NT2/D1 (cell line): Measurements from ENCODE around the gene GNE.
A peak's percentile ranks its signal among the peaks of the same experiment; 100 is the strongest.

ENCODE experiments used
- DNase-seq: peaks from one replicate; pipeline ENCODE4 v3.0.0-alpha.2; 2011; ENCODE audit warnings: low read depth, low spot score
- H3K27me3 ChIP-seq: 2 replicates; pipeline ENCODE4 v1.6.0; 2011; ENCODE audit warnings: mild to moderate bottlenecking; ENCODE audit not compliant: insufficient read length, insufficient read depth
- H3K36me3 ChIP-seq: 2 replicates; pipeline ENCODE4 v1.6.1; 2011; ENCODE audit warnings: mild to moderate bottlenecking, low read length, mixed read lengths; ENCODE audit not compliant: insufficient read depth, insufficient read length
- H3K4me1 ChIP-seq: 2 replicates; pipeline ENCODE4 v1.5.1; 2011; ENCODE audit not compliant: insufficient read depth, insufficient read length
- H3K4me3 ChIP-seq: 2 replicates; pipeline ENCODE4 v1.5.1; 2011; ENCODE audit warnings: low read depth; ENCODE audit not compliant: insufficient read length
- H3K9ac ChIP-seq: 2 replicates; pipeline ENCODE4 v1.6.0; 2011; ENCODE audit warnings: low read depth; ENCODE audit not compliant: insufficient read length
- H3K9me3 ChIP-seq: 2 replicates; pipeline ENCODE4 v1.5.1; 2011; ENCODE audit warnings: mild to moderate bottlenecking, low read length; ENCODE audit not compliant: insufficient read depth
- SUZ12 ChIP-seq: IDR thresholded peaks from 2 replicates; pipeline ENCODE4 v1.6.1; 2011; ENCODE audit not compliant: insufficient read length, insufficient read depth; ENCODE audit errors: extremely low read depth
- YY1 ChIP-seq: IDR thresholded peaks from 2 replicates; pipeline ENCODE4 v1.6.1; 2011; ENCODE audit not compliant: insufficient read length, insufficient read depth
- ZNF274 ChIP-seq: IDR thresholded peaks from 2 replicates; pipeline ENCODE4 v1.6.1; 2011; ENCODE audit warnings: mild to moderate bottlenecking, low read depth, low read length

GNE gene

GRCh38 chr9:36174731-36175130, 83.5 kb downstream of the GNE start:
- peaks cover 6% of the 10 kb centered on the region for H3K4me1 ChIP-seq
- DNase-seq = no peak
- H3K9ac ChIP-seq = no peak overlapping the region
- no peak overlapping the region for H3K4me3 ChIP-seq
- no peak for TF ChIP-seq ZNF274
- no peak for TF ChIP-seq YY1
- no peak for TF ChIP-seq SUZ12
- H3K9me3 ChIP-seq = no peaks in the 10 kb centered on the region
- H3K27me3 ChIP-seq = no peaks in the 10 kb centered on the region
- H3K36me3 ChIP-seq = peaks cover 6% of the 10 kb centered on the region

GRCh38 chr9:36174271-36174670, 84.0 kb downstream of the GNE start:
- Histone ChIP-seq H3K9me3 (no peaks in the 10 kb centered on the region), H3K27me3 (no peaks in the 10 kb centered on the region), H3K9ac (no peak overlapping the region), H3K36me3 (peaks cover 8% of the 10 kb centered on the region), H3K4me3 (no peak overlapping the region), H3K4me1 (peaks cover 6% of the 10 kb centered on the region)
- DNase-seq = no peak
- TF ChIP-seq ZNF274 (no peak), YY1 (no peak), SUZ12 (no peak)

- no peaks in the 10 kb centered on the region for H3K27me3 ChIP-seq
- no peaks in the 10 kb centered on the region for H3K9me3 ChIP-seq
- H3K9ac ChIP-seq = no peak overlapping the region
- TF ChIP-seq ZNF274 (no peak), YY1 (no peak), SUZ12 (no peak)
- DNase-seq = no peak
- peaks cover 6% of the 10 kb centered on the region for H3K4me1 ChIP-seq
- H3K36me3 ChIP-seq = peaks cover 8% of the 10 kb centered on the region
- H3K4me3 ChIP-seq = no peak overlapping the region
Measured at GRCh38 chr9:36173861-36174260, 84.4 kb downstream of the GNE start.

GRCh38 chr9:36170531-36170930, 87.7 kb downstream of the GNE start:
- H3K4me3 ChIP-seq = no peak overlapping the region
- no peak overlapping the region for H3K9ac ChIP-seq
- no peak for TF ChIP-seq YY1
- no peak for TF ChIP-seq ZNF274
- no peak for TF ChIP-seq SUZ12
- no peak for DNase-seq
- no peaks in the 10 kb centered on the region for H3K27me3 ChIP-seq
- peaks cover 8% of the 10 kb centered on the region for H3K36me3 ChIP-seq
- no peaks in the 10 kb centered on the region for H3K9me3 ChIP-seq
- peaks cover 8% of the 10 kb centered on the region for H3K4me1 ChIP-seq

- Histone ChIP-seq H3K36me3 (peaks cover 8% of the 10 kb centered on the region), H3K27me3 (no peaks in the 10 kb centered on the region), H3K4me3 (no peak overlapping the region), H3K4me1 (peaks cover 7% of the 10 kb centered on the region), H3K9ac (no peak overlapping the region), H3K9me3 (no peaks in the 10 kb centered on the region)
- no peak for TF ChIP-seq SUZ12
- no peak for DNase-seq
Measured at GRCh38 chr9:36169708-36170107, 88.5 kb downstream of the GNE start.

GRCh38 chr9:36169166-36169565, 89.1 kb downstream of the GNE start, which contains the start of gene CCIN:
TSS of gene CCIN (plus strand) at chr9:36169388. CDS start at chr9:36169503, 115 bp downstream.
- TF ChIP-seq SUZ12 = no peak
- no peak for TF ChIP-seq YY1
- no peak for TF ChIP-seq ZNF274
- Histone ChIP-seq H3K36me3 (peaks cover 8% of the 10 kb centered on the region), H3K9me3 (no peaks in the 10 kb centered on the region), H3K27me3 (no peaks in the 10 kb centered on the region), H3K4me1 (peaks cover 6% of the 10 kb centered on the region), H3K9ac (no peak within 1 kb of the TSS), H3K4me3 (no peak within 1 kb of the TSS)
- DNase-seq = no peak

GRCh38 chr9:36166168-36166927, 91.9 kb downstream of the GNE start:
- H3K9me3 ChIP-seq = no peaks in the 10 kb centered on the region
- no peak for TF ChIP-seq ZNF274
- no peak for TF ChIP-seq SUZ12
- TF ChIP-seq YY1 = no peak
- H3K4me3 ChIP-seq = peak overlapping the region; percentile 15
- peaks cover 13% of the 10 kb centered on the region for H3K36me3 ChIP-seq
- peak; percentile 48 for DNase-seq
- peak overlapping the region; percentile 58 for H3K9ac ChIP-seq
- peaks cover 18% of the 10 kb centered on the region for H3K4me1 ChIP-seq
- no peaks in the 10 kb centered on the region for H3K27me3 ChIP-seq

GRCh38 chr9:36165826-36166167, 92.5 kb downstream of the GNE start:
- no peak for DNase-seq
- peaks cover 13% of the 10 kb centered on the region for H3K36me3 ChIP-seq
- TF ChIP-seq ZNF274 (no peak), SUZ12 (no peak), YY1 (no peak)
- H3K27me3 ChIP-seq = no peaks in the 10 kb centered on the region
- no peak overlapping the region for H3K4me3 ChIP-seq
- peaks cover 18% of the 10 kb centered on the region for H3K4me1 ChIP-seq
- no peak overlapping the region for H3K9ac ChIP-seq
- no peaks in the 10 kb centered on the region for H3K9me3 ChIP-seq
